ENCODE results near the gene SLU7.

- TF ChIP-seq CTCF (IDR thresholded peaks at IDR 0.05) (no peak), POLR2A (IDR thresholded peaks at IDR 0.05) (no peak)
These were observed 57.2 kb downstream of the SLU7 start for GRCh38 chr5:160361624-160362228.
